ENCODE data around the gene NOL6. TPM values are rescaled to one million over a fixed set of nuclear protein-coding genes. Genes with fewer than 3 reads are reported as not detected.
A peak's percentile ranks its signal among the peaks of the same experiment; 100 is the strongest.
"Not testable (repeated sequence)": the region's sequence is repeated elsewhere in the genome, so short reads cannot be mapped to it uniquely, and the experiment has no call there.

NOL6 gene
- total RNA-seq, 6 experiments from 2014 or later: 57.9 to 69.2 (median 62.2) TPM

- no peak for DNase-seq
- Mint-ChIP-seq H3K4me3 (no peak overlapping the region), H3K27me3 (ENCODE audit: insufficient read depth) (peaks cover 22% of the 10 kb centered on the region), H3K36me3 (ENCODE audit: low read depth) (no peaks in the 10 kb centered on the region), H3K4me1 (ENCODE audit: low read depth) (0 out of 2 replicates have a peak, but pooled peaks cover 5% of the 10 kb centered on the region), H3K27ac (no peak overlapping the region), H3K9me3 (no peaks in the 10 kb centered on the region)
- TF ChIP-seq, protein P1, sequence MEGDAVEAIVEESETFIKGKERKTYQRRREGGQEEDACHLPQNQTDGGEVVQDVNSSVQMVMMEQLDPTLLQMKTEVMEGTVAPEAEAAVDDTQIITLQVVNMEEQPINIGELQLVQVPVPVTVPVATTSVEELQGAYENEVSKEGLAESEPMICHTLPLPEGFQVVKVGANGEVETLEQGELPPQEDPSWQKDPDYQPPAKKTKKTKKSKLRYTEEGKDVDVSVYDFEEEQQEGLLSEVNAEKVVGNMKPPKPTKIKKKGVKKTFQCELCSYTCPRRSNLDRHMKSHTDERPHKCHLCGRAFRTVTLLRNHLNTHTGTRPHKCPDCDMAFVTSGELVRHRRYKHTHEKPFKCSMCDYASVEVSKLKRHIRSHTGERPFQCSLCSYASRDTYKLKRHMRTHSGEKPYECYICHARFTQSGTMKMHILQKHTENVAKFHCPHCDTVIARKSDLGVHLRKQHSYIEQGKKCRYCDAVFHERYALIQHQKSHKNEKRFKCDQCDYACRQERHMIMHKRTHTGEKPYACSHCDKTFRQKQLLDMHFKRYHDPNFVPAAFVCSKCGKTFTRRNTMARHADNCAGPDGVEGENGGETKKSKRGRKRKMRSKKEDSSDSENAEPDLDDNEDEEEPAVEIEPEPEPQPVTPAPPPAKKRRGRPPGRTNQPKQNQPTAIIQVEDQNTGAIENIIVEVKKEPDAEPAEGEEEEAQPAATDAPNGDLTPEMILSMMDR (IDR thresholded peaks at IDR 0.05): no peak
Observed at GRCh38 chr9:33431420-33431819, 42.3 kb downstream of the NOL6 start.

DNA sequence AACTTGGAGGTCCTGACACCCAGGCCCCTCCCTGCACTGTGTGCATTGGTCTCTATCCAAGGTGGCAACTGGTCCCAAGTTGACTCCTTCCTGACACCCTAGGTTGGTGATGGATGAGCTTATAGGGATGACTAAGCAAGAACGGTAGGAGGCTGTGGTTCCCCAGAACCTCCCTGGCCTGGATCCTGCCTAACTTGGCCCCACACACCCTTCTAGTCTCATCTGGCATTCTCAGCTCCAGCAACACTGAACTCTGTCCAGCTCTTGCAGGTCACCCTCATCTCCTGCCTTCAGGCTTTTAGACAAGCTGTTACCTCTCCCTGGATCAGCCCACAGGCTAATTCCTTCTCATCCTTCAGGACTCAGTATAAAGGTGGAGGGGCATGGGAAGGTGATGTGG lies 42.8 kb downstream of the NOL6 start:
- Mint-ChIP-seq H3K27me3 (ENCODE audit: insufficient read depth) (peaks cover 19% of the 10 kb centered on the region), H3K27ac (no peak overlapping the region), H3K4me3 (no peak overlapping the region), H3K4me1 (ENCODE audit: low read depth) (0 out of 2 replicates have a peak, but pooled peaks cover 5% of the 10 kb centered on the region), H3K36me3 (ENCODE audit: low read depth) (no peaks in the 10 kb centered on the region), H3K9me3 (no peaks in the 10 kb centered on the region)
- TF ChIP-seq, protein P1 (IDR thresholded peaks at IDR 0.05): no peak
- DNase-seq: no peak

DNA sequence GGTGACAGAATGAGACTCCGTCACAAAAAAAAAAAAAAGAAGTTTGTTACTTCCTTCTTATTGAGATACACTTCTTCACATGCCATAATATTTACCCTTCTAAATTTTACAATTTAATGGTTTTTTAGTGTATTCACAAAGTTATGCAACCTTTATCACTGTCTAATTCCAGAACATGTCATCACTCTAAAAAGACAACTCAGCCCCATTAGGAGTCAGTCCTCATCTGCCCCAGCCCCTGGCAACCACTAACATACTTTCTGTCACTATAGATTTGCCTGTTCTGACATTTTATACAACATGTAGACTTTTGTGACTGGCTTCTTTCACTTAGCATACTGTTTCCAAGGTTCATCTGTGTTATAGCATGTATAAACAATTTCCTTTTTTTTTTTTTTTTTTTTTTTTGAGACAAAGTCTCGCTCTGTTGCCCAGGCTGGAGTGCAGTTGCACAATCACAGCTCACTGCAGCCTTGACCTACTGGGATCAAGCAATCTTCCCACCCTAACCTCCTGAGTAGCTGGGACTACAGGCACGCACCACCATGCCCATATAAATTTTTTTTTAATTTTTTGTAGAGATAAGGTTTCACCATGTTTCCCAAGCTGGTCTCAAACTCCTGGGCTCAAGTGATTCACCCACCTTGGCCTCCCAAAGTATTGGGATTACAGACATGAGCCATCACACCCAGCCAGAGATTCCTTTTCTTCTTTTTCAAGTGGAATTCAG lies 44.3 kb downstream of the NOL6 start:
- H3K4me3 Mint-ChIP-seq: no peak overlapping the region
- H3K4me1 Mint-ChIP-seq (ENCODE audit: low read depth): peaks cover 13% of the 10 kb centered on the region
- TF ChIP-seq, protein P1 (IDR thresholded peaks at IDR 0.05): no peak
- H3K9me3 Mint-ChIP-seq: no peaks in the 10 kb centered on the region
- DNase-seq: no peak
- H3K36me3 Mint-ChIP-seq (ENCODE audit: low read depth): no peaks in the 10 kb centered on the region
- peaks cover 8% of the 10 kb centered on the region for H3K27me3 Mint-ChIP-seq (ENCODE audit: insufficient read depth)
- no peak overlapping the region for H3K27ac Mint-ChIP-seq

GRCh38 chr9:33426843-33427293 lies 46.9 kb downstream of the NOL6 start:
- TF ChIP-seq, protein P1 (IDR thresholded peaks at IDR 0.05): no peak
- no peak overlapping the region for H3K4me3 Mint-ChIP-seq
- no peaks in the 10 kb centered on the region for H3K36me3 Mint-ChIP-seq (ENCODE audit: low read depth)
- H3K27ac Mint-ChIP-seq: no peak overlapping the region
- DNase-seq: no peak
- H3K27me3 Mint-ChIP-seq (ENCODE audit: insufficient read depth): peaks cover 5% of the 10 kb centered on the region
- H3K9me3 Mint-ChIP-seq: no peaks in the 10 kb centered on the region
- peaks cover 13% of the 10 kb centered on the region for H3K4me1 Mint-ChIP-seq (ENCODE audit: low read depth)

- Mint-ChIP-seq H3K4me3 (no peak overlapping the region), H3K36me3 (ENCODE audit: low read depth) (no peaks in the 10 kb centered on the region), H3K9me3 (no peaks in the 10 kb centered on the region), H3K27me3 (ENCODE audit: insufficient read depth) (peaks cover 7% of the 10 kb centered on the region), H3K4me1 (ENCODE audit: low read depth) (peaks cover 8% of the 10 kb centered on the region), H3K27ac (no peak overlapping the region)
- TF ChIP-seq, protein P1 (IDR thresholded peaks at IDR 0.05): no peak
- DNase-seq: peak; percentile 21
Observed at GRCh38 chr9:33425128-33425533, 48.6 kb downstream of the NOL6 start.

GRCh38 chr9:33424492-33424891 lies 49.2 kb downstream of the NOL6 start:
- not testable (repeated sequence) for H3K27ac Mint-ChIP-seq; DNase-seq; H3K36me3 Mint-ChIP-seq (ENCODE audit: low read depth); H3K9me3 Mint-ChIP-seq; H3K4me3 Mint-ChIP-seq; H3K4me1 Mint-ChIP-seq (ENCODE audit: low read depth)
- H3K27me3 Mint-ChIP-seq (ENCODE audit: insufficient read depth): peaks cover 11% of the 10 kb centered on the region

- not testable (repeated sequence) for H3K4me1 Mint-ChIP-seq (ENCODE audit: low read depth); H3K9me3 Mint-ChIP-seq; H3K27ac Mint-ChIP-seq; H3K36me3 Mint-ChIP-seq (ENCODE audit: low read depth); DNase-seq; H3K4me3 Mint-ChIP-seq
- H3K27me3 Mint-ChIP-seq (ENCODE audit: insufficient read depth): peaks cover 14% of the 10 kb centered on the region
Observed at GRCh38 chr9:33424043-33424442, 49.7 kb downstream of the NOL6 start.
